ENCODE data around the gene PRXL2B. TPM values are rescaled to one million over a fixed set of nuclear protein-coding genes. Genes with fewer than 3 reads are reported as not detected.

Gene PRXL2B
- total RNA-seq, 1 experiment from 2014 or later = 40.7 TPM

DNA sequence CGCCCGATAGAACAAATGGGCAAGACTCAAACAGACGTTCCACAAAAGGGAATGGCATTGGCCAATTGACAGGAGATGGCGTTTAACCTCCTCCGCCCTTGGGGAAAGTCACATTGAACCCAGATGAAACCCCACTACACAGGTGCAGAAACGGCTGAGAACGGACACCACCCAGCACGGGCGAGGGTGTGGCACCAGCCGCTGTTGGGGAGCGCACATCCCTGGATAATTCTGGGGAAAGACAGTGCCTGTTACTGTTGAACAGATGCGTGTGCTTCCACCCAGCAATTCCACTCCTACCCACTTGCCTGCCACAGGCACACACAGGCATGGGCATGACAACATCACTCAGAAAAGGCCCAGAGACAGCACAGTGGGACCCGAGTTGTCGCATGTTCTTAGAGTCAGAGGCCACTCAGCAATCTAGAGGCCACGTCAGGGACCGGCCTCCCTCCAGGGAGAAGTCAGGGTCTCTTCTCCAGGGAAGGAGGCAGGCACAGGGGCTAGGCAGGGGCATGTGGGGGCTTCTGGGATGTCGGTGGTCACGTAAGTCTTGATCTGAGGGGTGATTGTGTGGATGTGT, 15.2 kb downstream of the PRXL2B start:
- Mint-ChIP-seq H3K4me1 (no peaks in the 10 kb centered on the region), H3K4me3 (no peak overlapping the region), H3K36me3 (ENCODE audit: insufficient read depth in 1 of 3, low read depth in 3 of 3) (no peaks in the 10 kb centered on the region), H3K27ac (no peak overlapping the region), H3K27me3 (ENCODE audit: low read depth) (peaks cover 25% of the 10 kb centered on the region), H3K9me3 (peaks cover 3 to 9% of the 10 kb centered on the region in 2 experiments; a peak in 3 of 5 replicates)
- no peaks in the 10 kb centered on the region for H3K4me1 ChIP-seq (ENCODE audit: insufficient read depth, low read length)
- no peaks in the 10 kb centered on the region for H4K20me1 ChIP-seq (ENCODE audit: control insufficient read depth, insufficient read depth, insufficient read length)
- no peak for DNase-seq
- no peak overlapping the region for H3K56ac ChIP-seq (ENCODE audit: insufficient read length, low read depth, low read length)
- H2BK20ac ChIP-seq (ENCODE audit: low read depth, low read length, poor library complexity, severe bottlenecking) = no peak overlapping the region
- H3K9ac ChIP-seq (ENCODE audit: extremely low read depth, insufficient read length, low read length) = no peak overlapping the region
- H2BK120ac ChIP-seq (ENCODE audit: low read depth, low read length, poor library complexity, severe bottlenecking) = no peak overlapping the region
- no peak overlapping the region for H2AFZ ChIP-seq (ENCODE audit: low read length)
- H3K23me2 ChIP-seq (ENCODE audit: insufficient read length, low read depth, low read length, poor library complexity, severe bottlenecking) = no peaks in the 10 kb centered on the region
- H3K23ac ChIP-seq (ENCODE audit: insufficient read length, low read depth, low read length) = no peak overlapping the region
- H3K18ac ChIP-seq (ENCODE audit: insufficient read length, low read depth, low read length) = no peak overlapping the region
- H3K79me1 ChIP-seq (ENCODE audit: insufficient read depth, low read depth, low read length, poor library complexity, severe bottlenecking) = no peaks in the 10 kb centered on the region
- H4K91ac ChIP-seq (ENCODE audit: insufficient read length, low read depth, low read length) = no peak overlapping the region
- no peaks in the 10 kb centered on the region for H3K79me2 ChIP-seq (ENCODE audit: insufficient read depth, low read length)
- H3K4me2 ChIP-seq (ENCODE audit: insufficient read depth, insufficient read length, low read length) = no peak overlapping the region
- no peak overlapping the region for H3K27ac ChIP-seq (ENCODE audit: insufficient read length, low read depth, low read length)
- WGBS (ENCODE audit: extremely low coverage, insufficient read length, low lambda C conversion rate) = no CpG with 5 or more reads among the region's 18 CpGs
- no peak overlapping the region for H2BK12ac ChIP-seq (ENCODE audit: insufficient read length, low read depth, low read length)
- H3K27me3 ChIP-seq (ENCODE audit: insufficient read depth, low read length) = no peaks in the 10 kb centered on the region
- H3T11ph ChIP-seq (ENCODE audit: low read length) = no peak overlapping the region
- H3K14ac ChIP-seq (ENCODE audit: insufficient read depth, low read length) = no peak overlapping the region
- H3K9me3 ChIP-seq (ENCODE audit: control insufficient read depth, low read depth, low read length) = no peaks in the 10 kb centered on the region
- H3K4ac ChIP-seq (ENCODE audit: low read depth, low read length) = no peak overlapping the region
- no peak overlapping the region for H2BK5ac ChIP-seq (ENCODE audit: insufficient read length, low read length)
- no peak overlapping the region for H2BK15ac ChIP-seq (ENCODE audit: low read depth, low read length)
- H4K5ac ChIP-seq (ENCODE audit: insufficient read length, low read depth, low read length) = no peak overlapping the region
- TF ChIP-seq, protein P1, sequence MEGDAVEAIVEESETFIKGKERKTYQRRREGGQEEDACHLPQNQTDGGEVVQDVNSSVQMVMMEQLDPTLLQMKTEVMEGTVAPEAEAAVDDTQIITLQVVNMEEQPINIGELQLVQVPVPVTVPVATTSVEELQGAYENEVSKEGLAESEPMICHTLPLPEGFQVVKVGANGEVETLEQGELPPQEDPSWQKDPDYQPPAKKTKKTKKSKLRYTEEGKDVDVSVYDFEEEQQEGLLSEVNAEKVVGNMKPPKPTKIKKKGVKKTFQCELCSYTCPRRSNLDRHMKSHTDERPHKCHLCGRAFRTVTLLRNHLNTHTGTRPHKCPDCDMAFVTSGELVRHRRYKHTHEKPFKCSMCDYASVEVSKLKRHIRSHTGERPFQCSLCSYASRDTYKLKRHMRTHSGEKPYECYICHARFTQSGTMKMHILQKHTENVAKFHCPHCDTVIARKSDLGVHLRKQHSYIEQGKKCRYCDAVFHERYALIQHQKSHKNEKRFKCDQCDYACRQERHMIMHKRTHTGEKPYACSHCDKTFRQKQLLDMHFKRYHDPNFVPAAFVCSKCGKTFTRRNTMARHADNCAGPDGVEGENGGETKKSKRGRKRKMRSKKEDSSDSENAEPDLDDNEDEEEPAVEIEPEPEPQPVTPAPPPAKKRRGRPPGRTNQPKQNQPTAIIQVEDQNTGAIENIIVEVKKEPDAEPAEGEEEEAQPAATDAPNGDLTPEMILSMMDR (conservative IDR thresholded peaks at IDR 0.05) = no peak
- H2AK5ac ChIP-seq (ENCODE audit: insufficient read length, low read length) = no peak overlapping the region
- no peak overlapping the region for H4K8ac ChIP-seq (replicated peaks; ENCODE audit: insufficient read length, low read depth, low read length)
